GM20431 (cell line): ENCODE data around the gene RPL4.
"Not testable (repeated sequence)": the region's sequence is repeated elsewhere in the genome, so short reads cannot be mapped to it uniquely, and the experiment has no call there.

Source experiments
- in situ Hi-C: fragments of 300-500 bp; cut with MseI, MboI; formaldehyde crosslinking; loops from one replicate; pipeline ENCODE4 v1.15.0; 2020; ENCODE audit warnings: low sequenced_read_pairs; ENCODE audit not compliant: unreplicated experiment

Gene RPL4

GRCh38 chr15:66504563-66505429 is at the start of gene RPL4, which contains the start of gene ZWILCH:
TSS of gene RPL4 (minus strand) at chr15:66504855. CDS start at chr15:66504790, 65 bp downstream.
TSS of gene ZWILCH (plus strand) at chr15:66505326. CDS start at chr15:66505339, 13 bp downstream.
- in situ Hi-C loops = no loop called here

GRCh38 chr15:66545255-66545654 is 40.6 kb upstream of the RPL4 start:
- in situ Hi-C loops = no loop called here

GRCh38 chr15:66542896-66543295 is 38.2 kb upstream of the RPL4 start:
- in situ Hi-C loops = no loop called here

DNA sequence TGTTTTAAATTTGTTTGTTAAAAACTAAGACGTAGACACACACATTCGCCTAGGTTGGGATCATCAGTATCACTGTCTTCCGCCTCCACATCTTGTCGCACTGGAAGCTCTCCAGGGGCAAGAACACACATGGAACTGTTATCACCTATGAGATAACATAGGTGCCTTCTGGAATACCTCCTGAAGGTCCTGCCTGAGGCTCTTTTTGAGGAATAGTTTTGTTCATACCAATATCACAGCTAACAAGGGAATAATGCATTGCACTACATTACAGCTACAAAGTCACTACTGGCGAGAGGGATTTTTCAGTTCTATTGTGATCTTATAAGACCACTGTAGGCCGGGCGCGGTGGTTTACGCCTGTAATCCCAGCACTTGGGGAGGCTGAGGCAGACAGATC is 30.4 kb upstream of the RPL4 start:
- in situ Hi-C loops = no loop called here

GRCh38 chr15:66524838-66525237 is 20.2 kb upstream of the RPL4 start:
- in situ Hi-C loops = no loop called here

GRCh38 chr15:66523926-66524325 is 19.3 kb upstream of the RPL4 start:
- in situ Hi-C loops = no loop called here

DNA sequence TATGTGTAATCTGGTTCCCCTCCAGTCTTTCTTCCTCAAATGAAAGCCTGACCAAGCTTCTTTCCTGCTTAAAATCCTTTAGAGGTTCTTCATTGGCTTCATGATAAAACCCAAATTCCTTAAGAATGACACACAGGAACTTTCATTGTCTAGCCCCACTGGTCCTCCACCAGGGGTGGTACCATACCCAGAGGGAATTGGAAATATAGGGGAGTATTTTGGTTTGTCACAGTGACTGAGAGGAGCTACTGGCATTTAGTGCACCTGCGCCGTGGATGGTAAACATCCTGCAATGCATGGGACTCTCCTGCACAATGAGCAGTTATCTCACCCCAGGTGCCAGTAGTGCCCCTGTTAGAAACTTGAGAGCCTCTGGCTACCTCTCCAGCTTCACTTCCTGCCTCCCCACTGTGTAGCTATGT is 11.3 kb upstream of the RPL4 start:
- in situ Hi-C loops = no loop called here

GRCh38 chr15:66514586-66514985 is 9.9 kb upstream of the RPL4 start:
- in situ Hi-C loops = no loop called here

DNA sequence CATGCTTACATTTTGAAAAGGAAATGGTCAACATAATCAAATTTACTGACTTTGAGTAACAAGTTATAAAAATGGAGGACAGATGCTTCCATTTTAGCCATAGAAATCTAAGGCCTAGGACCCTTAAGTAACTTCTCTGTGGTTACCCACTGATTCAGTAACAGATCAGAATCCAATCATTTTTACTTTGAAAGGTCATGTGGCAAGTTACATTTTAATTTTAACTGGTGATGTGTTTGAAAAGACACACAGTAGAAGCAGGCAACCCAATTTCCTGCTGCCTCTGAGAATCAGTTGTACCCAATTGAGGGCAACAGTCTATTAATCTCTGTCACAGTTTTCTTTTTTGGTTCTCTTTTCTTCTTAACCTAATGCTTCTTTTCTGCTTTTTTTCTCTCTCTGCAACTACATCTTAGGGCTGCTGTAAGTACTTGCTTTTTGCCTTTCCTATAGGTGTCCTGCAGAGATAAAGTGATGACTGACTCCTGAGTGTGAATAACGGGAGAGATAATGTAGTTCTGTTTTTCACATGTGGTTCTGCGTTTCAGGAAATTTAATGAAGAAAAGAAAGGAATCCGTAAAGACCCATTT is 3.7 kb upstream of the RPL4 start:
- in situ Hi-C loops = no loop called here

DNA sequence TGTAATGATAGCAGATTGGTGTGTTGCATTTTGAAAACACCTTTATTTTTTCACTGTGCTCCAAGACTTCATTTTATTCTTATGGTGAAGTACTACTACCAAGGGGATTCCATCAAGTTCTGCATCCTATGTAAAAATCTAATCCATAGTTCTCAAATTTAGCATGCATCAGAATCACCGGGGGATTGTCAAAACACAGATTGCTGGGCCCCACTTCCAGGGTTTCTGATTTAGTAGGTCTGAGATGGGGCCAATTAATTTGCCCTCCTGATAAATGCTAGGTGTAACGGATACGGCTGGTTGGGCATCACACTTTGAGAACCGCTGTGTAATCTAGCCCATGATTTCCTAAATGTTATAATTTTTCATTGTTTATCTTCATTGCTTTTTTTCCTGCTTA is 1.2 kb upstream of the RPL4 start:
- in situ Hi-C loops = no loop called here

DNA sequence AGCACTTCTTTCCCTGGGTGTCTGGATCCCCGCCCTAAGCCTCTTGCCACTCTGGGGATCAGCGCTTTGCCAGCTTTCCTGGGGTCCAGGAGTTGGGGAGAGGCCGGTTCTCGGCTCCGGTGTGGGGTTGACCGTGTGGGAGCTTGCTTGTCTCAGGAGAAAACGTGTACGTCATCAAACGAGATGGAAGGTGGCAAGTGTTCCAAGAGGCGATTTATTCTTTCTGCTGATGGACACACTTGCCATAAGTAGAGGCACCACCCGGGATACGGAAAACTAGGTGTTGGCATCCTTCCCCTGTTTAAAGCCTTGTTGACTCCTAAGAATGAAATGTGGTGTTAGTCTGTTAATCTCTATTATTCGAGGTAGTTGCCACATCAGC is 766 bp upstream of the RPL4 start:
- in situ Hi-C loops = no loop called here

DNA sequence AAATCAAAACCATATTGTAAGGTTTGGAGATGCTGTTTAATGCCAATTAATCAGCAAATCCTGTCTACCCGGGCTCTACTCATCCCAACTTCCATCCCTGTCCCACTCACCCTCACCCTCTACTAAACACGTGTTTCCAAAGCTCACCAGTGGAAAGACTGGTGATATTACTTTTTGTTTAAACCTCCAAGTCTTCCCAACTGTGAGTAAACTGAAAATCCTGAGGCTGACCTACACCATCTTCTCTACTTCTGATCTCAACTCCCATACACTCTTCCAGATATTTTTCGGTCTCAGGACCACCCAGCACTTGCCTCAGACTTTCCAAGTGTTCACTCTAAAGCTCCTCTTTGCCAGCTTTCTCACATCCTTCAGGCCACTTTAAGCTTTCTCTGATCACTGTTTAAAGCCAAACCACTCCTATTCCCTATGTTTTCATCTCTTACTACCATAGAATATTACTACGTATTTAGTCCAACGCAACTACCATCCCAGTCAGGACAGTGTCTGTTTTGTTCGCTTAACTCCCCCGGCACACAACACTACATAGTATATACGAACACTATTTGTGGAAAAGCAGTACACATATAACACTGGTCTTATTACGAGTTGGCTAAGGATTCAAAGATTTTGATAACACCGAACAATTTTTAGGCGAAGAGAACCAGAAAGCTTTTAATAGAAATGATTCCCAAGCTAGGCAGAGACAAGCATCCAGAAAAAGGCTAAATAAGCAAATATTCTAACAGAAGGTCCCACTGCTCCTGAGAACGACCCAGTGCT is 684 bp downstream of the RPL4 start:
- in situ Hi-C loops = no loop called here

GRCh38 chr15:66503041-66503648 is 1.5 kb downstream of the RPL4 start:
- in situ Hi-C loops = not testable (repeated sequence)

DNA sequence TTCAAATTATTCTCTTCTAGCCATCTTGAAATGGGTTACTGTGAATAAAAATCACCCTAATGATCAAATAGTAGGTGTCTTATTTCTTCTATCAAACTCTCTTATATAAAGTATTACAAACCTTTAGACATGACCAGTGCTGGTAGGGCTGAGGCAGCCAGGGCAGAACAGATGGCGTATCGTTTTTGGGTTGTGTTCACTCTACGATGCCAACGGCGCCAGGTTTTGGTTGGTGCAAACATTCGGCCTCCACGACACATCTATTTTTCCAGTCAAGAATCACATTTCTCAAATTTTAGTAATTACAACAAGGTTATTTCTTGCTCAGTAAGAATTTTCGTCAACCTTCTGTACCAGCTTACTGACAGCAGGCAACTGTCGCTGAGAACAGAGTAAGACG is 2.2 kb downstream of the RPL4 start:
- in situ Hi-C loops = no loop called here

GRCh38 chr15:66500346-66500745 is 4.3 kb downstream of the RPL4 start:
- in situ Hi-C loops = not testable (repeated sequence)

GRCh38 chr15:66498501-66499386 is 5.9 kb downstream of the RPL4 start:
- in situ Hi-C loops = loop anchor here (10.0 kb wide), 1 partner anchor 114 kb away; the partner anchor contains the start of gene MAP2K1

DNA sequence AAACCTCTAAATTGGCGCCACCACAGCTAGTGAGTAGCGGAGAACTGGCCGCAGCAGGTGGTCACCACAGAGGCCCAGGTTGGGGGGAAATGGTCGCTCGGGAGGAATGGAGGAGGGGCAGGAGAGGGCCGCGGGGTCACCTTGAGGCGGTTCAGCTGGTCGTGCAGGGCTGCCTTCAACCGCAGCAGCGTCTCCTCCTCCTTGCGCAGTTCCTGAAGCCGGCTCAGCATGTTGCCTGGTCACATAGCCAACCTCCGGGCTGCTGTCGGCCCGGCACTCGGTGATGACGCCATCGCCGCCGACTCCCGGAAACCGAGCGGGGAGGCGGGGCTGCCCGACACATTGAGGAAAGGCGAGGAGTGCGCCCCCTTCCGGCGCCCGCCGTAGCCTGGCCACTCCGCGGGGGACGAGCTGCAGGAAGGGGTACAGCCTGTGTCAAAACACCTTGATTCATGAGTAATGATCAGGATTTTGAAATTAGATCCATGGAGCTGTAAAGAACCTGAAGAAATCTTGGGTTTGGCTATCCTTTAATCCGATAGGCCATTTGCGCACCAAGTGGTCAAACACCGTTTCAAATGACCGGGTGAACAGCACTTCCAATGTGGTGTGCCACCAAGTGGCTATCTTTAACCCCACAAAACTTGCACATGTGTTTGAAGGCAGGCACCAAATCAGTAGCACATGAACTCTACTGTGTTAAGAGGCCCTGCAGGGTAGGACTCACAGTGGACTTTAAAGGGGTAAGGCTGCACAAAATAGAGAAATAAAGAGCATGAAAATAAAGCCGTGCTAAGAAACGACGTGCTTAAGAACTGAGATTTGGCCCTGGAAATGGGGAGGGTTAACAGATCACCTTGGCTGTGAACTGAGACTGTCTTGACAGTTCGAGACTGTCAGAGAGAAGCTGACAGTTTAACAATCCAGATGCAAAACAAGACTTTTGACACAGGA is 6.9 kb downstream of the RPL4 start, which contains the start of gene SNAPC5:
Gene SNAPC5 (minus strand): TSS at position 261 of the 954 bp plus-strand sequence. CDS start 31 bp downstream, at position 230.
- in situ Hi-C loops = loop anchor here (10.0 kb wide), 1 partner anchor 113 kb away; the partner anchor contains the start of gene MAP2K1

- in situ Hi-C loops = loop anchor here (10.0 kb wide), 1 partner anchor 112 kb away; the partner anchor contains the start of gene MAP2K1
Measured at GRCh38 chr15:66496951-66497501, 7.6 kb downstream of the RPL4 start.
